Activated naive CD4-positive, alpha-beta T cell (primary cell): ENCODE data around the gene STARD8.
"Not testable (repeated sequence)": the region's sequence is repeated elsewhere in the genome, so short reads cannot be mapped to it uniquely, and the experiment has no call there.

Source experiments
- DNase-seq, 4 experiments: peaks; one replicate each; lab custom pipeline; 2025; lab: John Stamatoyannopoulos, UW

The STARD8 gene

DNA sequence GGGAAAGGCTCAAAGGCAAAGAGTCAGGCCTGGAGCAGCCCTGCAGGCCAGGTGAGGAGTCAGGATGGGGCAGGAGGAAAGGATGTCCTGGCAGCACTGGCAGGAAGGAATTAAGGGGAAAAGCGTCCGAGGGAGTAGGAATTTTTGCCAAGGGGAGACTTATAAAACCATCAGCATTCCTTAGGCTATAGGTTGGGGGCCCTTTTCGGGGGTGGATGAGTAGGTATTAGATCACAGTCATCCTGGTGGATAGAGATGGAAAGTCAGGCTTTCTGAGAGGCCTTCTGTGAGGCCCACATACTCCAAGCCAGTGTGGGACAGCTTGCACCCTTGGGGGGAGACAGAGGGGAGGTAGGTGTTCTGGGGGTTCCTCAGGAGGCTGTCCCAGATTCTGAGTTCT is 12.3 kb downstream of the STARD8 start:
- no peak for DNase-seq

GRCh38 chrX:68660746-68661145 is 13.3 kb downstream of the STARD8 start:
- no peak for DNase-seq

DNA sequence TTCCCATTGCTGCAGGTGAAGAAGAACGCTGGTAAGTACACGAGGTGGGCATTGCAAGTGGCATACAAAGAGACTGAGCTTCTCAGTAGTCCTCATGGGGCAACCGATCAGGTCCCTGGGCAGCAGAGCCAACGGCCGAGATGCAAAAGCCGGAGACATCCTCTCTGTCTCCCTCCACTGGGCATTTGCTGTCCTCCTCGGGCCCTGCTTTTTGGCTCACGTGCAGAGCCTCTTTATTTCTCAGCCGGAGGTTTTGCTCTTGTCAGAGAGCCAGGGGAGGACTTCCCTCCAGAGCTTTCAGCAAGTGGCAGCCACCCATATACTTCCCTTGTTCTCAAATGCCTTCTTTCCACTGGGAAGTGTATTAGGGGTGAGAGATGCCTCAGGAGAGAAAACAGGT is 18.0 kb downstream of the STARD8 start:
- no peak for DNase-seq

- DNase-seq, result no peak
Measured at GRCh38 chrX:68666580-68666979, 19.1 kb downstream of the STARD8 start.

DNA sequence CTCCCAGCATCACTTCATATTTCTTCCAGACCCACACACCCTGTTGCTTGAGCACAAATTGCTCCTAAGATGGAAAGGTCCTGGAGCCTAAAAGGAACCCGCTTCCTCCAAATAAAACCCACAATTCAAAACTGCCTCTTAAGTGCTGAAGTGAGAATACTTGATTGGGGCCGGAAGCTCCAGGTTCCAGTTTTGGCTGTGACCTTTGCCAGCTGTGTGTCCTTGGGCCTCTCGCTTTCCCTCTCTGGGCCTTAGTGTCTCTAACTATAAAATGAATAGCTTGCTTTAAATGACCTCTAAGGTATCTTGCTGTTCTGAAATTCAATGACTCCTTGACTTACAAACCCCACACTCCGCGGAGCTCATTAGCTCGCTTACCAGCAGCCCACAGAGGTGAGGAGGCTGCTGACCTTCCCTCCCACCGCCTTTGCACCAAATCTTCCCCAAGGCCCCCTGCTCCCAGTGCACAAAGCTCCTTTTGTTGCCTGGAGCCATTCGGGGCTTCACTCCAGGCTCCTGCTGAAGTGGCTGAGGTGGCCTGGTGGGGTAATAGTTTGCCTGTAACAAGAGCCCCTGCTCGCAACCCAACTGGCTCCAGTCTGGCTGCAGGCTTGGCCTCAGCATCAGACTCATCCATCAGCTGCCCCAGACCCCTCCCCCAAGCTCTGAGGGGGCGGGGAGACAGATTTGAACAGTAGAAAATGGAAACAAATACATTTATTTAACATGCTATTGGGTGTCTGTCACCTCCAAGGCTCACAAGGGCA is 21.8 kb downstream of the STARD8 start:
- DNase-seq, result no peak

- DNase-seq, result no peak
Measured at GRCh38 chrX:68669871-68670270, 22.4 kb downstream of the STARD8 start.

- DNase-seq, result no peak
Measured at GRCh38 chrX:68671221-68671620, 23.8 kb downstream of the STARD8 start.

DNA sequence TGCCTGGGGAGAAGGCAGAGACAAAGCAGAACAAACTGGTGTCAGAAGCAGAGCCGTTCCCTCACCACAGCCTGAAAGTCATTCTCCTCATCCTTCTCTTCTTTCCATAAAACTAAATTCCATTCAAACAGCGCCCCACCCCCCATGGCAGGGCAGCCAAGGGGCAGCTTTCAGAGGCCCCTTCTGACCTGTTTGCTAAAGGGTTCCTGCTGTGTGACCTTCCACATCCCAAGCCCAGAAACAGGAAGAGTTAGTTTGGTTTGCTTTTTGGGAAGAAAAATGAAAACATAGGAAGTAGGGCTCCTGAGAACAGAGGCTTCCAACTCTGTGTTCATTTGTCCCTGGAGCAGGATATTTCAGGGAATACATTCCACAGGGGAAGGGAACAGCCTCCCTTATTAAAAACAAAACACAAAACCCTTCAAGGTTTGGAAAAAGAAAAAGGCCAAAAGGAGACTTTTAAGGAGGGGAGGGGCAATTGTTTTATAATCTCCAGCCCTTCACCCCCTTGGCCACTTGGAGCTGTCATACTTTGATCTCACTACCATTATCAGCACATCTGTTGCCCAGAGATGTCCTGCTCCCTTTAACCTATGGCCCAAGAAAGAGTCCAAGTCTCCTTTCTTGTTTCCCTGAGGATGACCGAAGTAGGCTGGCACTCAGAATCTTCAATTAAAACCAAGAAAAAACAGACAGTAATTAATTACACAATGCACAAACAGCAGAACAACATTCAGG is 25.3 kb downstream of the STARD8 start:
- no peak for DNase-seq

DNA sequence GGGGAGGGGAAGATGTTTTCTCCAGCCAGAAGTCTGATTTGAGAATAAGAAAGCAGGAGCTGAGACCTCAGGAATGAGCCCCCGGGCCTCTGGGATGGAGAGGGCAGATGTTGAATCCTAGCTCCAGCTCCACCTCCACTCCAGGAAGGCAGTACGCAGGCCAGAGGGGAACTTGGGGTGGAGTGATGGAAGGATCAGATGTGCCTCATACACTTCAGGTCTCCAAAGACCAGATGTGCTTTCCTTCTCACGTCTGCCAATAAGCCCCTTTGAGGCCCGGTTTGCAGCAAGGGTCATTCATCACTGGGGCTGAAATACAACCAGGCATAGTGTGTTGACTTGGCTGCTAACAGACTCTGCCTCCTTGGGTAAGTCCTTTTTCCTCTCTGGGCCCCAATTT is 28.1 kb downstream of the STARD8 start:
- no peak for DNase-seq

GRCh38 chrX:68676335-68676734 is 28.9 kb downstream of the STARD8 start:
- DNase-seq, result no peak

GRCh38 chrX:68677998-68678397 is 30.5 kb downstream of the STARD8 start:
- DNase-seq, result no peak

GRCh38 chrX:68681443-68681941 is 34.0 kb downstream of the STARD8 start:
- DNase-seq, result no peak

- DNase-seq, result no peak
Measured at GRCh38 chrX:68682790-68683189, 35.3 kb downstream of the STARD8 start.

DNA sequence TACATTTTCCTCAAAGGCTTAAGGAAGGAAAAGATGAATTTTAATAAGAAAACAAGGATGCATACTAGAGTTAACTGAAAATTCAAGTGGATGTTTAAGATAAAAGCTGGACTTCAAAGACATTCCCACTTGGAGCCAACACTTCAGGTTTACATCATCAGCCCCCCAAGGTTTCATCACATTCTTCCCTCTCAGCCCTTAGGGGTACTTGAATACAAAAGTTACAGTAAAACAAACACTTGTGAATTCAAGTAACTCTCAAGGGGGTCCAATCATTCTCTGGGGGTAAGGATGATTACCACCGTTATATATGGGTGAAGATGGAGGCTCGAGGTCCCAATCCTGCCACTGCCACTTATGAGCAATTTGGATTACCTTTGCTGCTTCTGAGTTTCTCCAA is 36.1 kb downstream of the STARD8 start:
- DNase-seq, result no peak

DNA sequence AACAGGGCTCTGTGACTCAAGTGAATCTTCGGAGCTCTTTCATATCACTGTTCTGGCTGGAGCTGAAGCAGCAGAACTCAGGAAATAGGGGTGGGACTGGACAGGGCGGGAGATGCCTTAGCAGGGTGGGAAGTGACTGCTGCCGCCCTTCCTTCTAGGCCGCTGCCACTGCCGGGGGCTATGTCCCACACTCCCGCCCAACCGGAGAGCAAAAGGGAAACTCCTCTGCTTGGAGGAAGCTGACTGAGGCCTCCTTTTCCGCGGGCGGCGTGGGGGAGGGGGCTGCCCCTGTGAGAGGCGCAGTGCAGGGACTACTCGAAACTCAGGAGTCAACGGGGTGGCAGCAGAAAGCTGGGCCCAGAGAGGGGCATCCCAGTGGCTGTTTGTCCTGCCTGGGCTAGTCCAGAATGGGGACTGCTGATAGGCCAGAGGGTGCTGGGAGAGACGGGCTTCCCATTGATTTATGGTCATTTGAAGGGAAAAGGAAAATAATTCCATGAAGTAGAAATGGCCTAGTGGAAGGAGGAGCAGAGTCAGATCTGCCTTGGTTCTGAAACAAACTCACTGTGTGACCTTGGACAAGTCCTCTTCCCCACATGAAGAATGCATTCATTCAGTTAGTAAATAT is 36.9 kb downstream of the STARD8 start:
- DNase-seq, result no peak

- DNase-seq, result no peak
Measured at GRCh38 chrX:68684919-68685304, 37.4 kb downstream of the STARD8 start.

DNA sequence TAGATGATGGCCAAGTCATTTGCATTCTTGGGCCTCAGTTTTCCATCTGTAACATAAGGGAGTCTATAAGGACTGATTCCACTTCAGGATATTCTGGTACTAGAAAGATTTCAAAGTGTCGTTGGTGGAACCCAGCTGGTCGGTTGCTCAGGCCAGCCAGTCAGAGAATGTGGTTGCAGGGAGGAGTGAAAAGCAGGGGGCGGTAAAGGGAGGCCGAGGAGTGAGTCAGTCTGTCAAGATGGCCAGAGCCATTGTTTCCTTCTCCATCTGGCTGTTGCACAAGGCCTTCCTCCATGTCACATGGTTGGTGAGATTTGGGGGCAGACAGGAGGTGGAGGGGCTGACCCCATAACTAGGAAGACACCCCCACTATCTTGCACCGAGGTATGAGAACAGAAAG is 38.2 kb downstream of the STARD8 start:
- no peak for DNase-seq

GRCh38 chrX:68686097-68686977 is 38.9 kb downstream of the STARD8 start:
- no peak for DNase-seq

DNA sequence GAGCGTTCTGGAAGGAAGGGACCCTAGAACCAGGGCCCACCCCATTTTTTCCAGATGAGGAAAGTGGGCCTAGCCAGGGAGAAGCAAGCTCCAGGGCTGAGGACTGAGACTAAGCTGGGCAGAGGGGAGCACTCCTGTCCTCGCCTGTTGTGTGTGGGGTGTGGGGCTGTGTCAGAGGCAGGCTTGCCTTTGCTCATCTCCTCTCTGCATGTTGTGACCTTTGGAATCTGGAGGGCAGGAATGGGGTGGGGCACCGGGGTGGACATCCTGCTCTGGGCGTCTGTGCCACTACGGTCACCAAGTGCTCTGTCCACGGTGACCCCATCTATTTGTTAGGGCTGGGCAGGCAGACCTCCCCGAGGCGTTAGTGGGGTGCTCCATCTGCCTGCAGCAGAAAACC is 41.5 kb downstream of the STARD8 start:
- not testable (repeated sequence) for DNase-seq

DNA sequence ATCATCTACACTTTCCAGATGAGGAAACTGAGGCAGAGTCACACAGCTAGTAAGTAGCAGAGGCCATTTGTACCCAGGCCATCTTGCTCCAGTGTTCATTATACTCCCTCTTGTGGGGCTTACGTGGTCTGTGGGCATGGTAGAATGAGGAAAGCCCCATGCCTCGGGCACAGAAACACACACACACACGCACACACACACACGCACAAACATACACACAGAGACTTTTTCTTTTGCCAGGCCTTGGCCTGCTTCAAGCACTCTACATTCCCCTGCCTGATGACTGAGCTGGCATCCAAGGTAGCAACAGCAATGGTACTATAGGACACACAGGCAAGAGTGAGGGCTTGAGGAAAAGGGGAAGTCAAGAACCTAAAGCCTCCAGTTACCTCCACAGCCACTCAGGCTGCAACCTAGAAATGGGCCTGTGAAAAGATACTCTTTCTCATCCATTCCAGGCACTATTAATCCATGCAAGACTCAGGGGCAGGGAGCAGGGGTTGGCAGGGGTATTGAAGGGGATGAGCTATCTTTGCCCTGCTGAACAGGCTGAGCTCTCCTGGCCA is 43.6 kb downstream of the STARD8 start:
- no peak for DNase-seq

DNA sequence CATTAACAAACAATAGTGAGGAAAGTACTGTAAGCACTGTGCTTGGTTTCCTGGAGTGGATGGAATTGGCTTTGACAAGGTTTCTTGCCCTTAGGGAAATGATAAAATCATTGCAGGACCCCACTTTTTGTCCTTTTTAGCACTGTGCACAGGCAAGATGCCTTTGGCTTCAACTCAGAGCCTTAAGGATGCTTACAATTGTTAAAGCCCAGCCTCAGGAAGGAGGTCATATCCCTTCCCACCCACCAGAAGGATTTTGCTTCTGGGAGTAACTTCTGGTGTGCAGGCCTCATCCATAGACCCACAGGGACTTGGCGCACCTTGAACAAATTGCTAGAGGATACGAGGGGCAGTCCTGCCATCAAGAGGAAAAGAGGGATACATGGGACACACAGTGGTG is 44.5 kb downstream of the STARD8 start:
- DNase-seq, result no peak

- no peak for DNase-seq
Measured at GRCh38 chrX:68692651-68693050, 45.2 kb downstream of the STARD8 start.
